Ascending aorta (tissue), 2 donors: Measurements from ENCODE around the gene AMH. TPM values are rescaled to one million over a fixed set of nuclear protein-coding genes. Genes with fewer than 3 reads are reported as not detected.

Experiments used
- DNase-seq, 2 donors: peaks; one replicate each; pipeline ENCODE4 v3.0.0-alpha.2; 2019; ENCODE audit warnings: low spot score in 2 of 2
- H3K27ac ChIP-seq, 2 donors: fragments of 200-600 bp; sonication (generic); one replicate each; pipeline ENCODE4 v1.5.1; 2016 to 2017; ENCODE audit warnings: mild to moderate bottlenecking in 1 of 2
- H3K27me3 ChIP-seq: fragments of 200-600 bp; sonication (generic); one replicate; pipeline ENCODE4 v1.5.1; 2017
- H3K36me3 ChIP-seq, 2 donors: fragments of 200-600 bp; sonication (generic); one replicate each; pipeline ENCODE4 v1.5.1; 2016
- H3K4me1 ChIP-seq, 2 donors: fragments of 200-600 bp; sonication (generic); one replicate each; pipeline ENCODE4 v1.5.1; 2016 to 2017; ENCODE audit warnings: mild to moderate bottlenecking in 1 of 2
- H3K4me3 ChIP-seq, 2 donors: fragments of 200-600 bp; sonication (generic); one replicate each; pipeline ENCODE4 v1.5.1; 2016 to 2017; ENCODE audit warnings: mild to moderate bottlenecking in 1 of 2
- H3K9me3 ChIP-seq, 2 donors: fragments of 200-600 bp; sonication (generic); one replicate each; pipeline ENCODE4 v1.5.1; 2016
- CTCF ChIP-seq, 3 experiments: fragments of 200-600 bp in 2 of 3; fragments of 450-650 bp in 1 of 3; sonication (generic) in 2 of 3; IDR thresholded peaks; one replicate each; pipeline ENCODE4 v1.5.1; 2016 to 2019; ENCODE audit warnings: antibody characterized with exemption in 3 of 3, mild to moderate bottlenecking in 1 of 3, moderate library complexity in 1 of 3
- intact Hi-C: fragments of 100-400 bp; cut with DNase I; formaldehyde crosslinking; loops from one replicate; pipeline ENCODE4 v1.15.1; 2023
- total RNA-seq: library from RNA; depleted of rRNA; stranded (reverse); fragments of >200 nt; gene quantifications from one replicate; pipeline ENCODE4 v1.1.0, GENCODE V29; 2016

The AMH gene
- total RNA-seq, 1 donor from 2014 or later = not detected

- no peak overlapping the region for H3K27ac ChIP-seq
- no peaks in the 10 kb centered on the region for H3K9me3 ChIP-seq
- peaks cover 39 to 73% of the 10 kb centered on the region in 2 donors for H3K36me3 ChIP-seq
- no peak for TF ChIP-seq CTCF (IDR thresholded peaks at IDR 0.05)
- intact Hi-C loops = no loop called here
- no peak for DNase-seq
- H3K4me1 ChIP-seq = peaks cover 0 to 2% of the 10 kb centered on the region in 2 donors
- H3K27me3 ChIP-seq = no peaks in the 10 kb centered on the region
- no peak overlapping the region for H3K4me3 ChIP-seq
Measured at GRCh38 chr19:2230033-2230531, 19.0 kb upstream of the AMH start.

- intact Hi-C loops = no loop called here
- TF ChIP-seq CTCF (IDR thresholded peaks at IDR 0.05) = no peak
- Histone ChIP-seq H3K27me3 (no peaks in the 10 kb centered on the region), H3K27ac (no peak overlapping the region), H3K9me3 (no peaks in the 10 kb centered on the region), H3K36me3 (peaks cover 32 to 64% of the 10 kb centered on the region in 2 donors), H3K4me3 (no peak overlapping the region), H3K4me1 (peaks cover 0 to 5% of the 10 kb centered on the region in 2 donors)
- DNase-seq = no peak
Measured at GRCh38 chr19:2230807-2231533, 18.2 kb upstream of the AMH start.

- no peak for TF ChIP-seq CTCF (IDR thresholded peaks at IDR 0.05)
- Histone ChIP-seq H3K4me3 (no peak overlapping the region), H3K4me1 (peaks cover 0 to 5% of the 10 kb centered on the region in 2 donors), H3K36me3 (peaks cover 24 to 57% of the 10 kb centered on the region in 2 donors), H3K9me3 (no peaks in the 10 kb centered on the region), H3K27me3 (no peaks in the 10 kb centered on the region), H3K27ac (no peak overlapping the region)
- intact Hi-C loops = no loop called here
- no peak for DNase-seq
Measured at GRCh38 chr19:2231621-2232221, 17.4 kb upstream of the AMH start.

- intact Hi-C loops = no loop called here
- Histone ChIP-seq H3K27ac (no peak overlapping the region), H3K36me3 (peaks cover 21 to 49% of the 10 kb centered on the region in 2 donors), H3K4me3 (no peak overlapping the region), H3K4me1 (peaks cover 6 to 9% of the 10 kb centered on the region in 2 donors), H3K27me3 (no peaks in the 10 kb centered on the region), H3K9me3 (no peaks in the 10 kb centered on the region)
- no peak for TF ChIP-seq CTCF (IDR thresholded peaks at IDR 0.05)
- no peak for DNase-seq
Measured at GRCh38 chr19:2232286-2233151, 16.6 kb upstream of the AMH start.

- no peak overlapping the region for H3K27ac ChIP-seq
- peaks cover 10 to 18% of the 10 kb centered on the region in 2 donors for H3K4me1 ChIP-seq
- no peaks in the 10 kb centered on the region for H3K27me3 ChIP-seq
- no peak for DNase-seq
- H3K9me3 ChIP-seq = no peaks in the 10 kb centered on the region
- H3K36me3 ChIP-seq = peaks cover 15 to 44% of the 10 kb centered on the region in 2 donors
- intact Hi-C loops = no loop called here
- H3K4me3 ChIP-seq = no peak overlapping the region
- TF ChIP-seq CTCF (IDR thresholded peaks at IDR 0.05) = no peak
Measured at GRCh38 chr19:2233601-2234280, 15.4 kb upstream of the AMH start.
